Esophagus mucosa (tissue), 1 donor: ENCODE results near the gene CTTN. TPM values are rescaled to one million over a fixed set of nuclear protein-coding genes. Genes with fewer than 3 reads are reported as not detected.

Experiments used
- ATAC-seq: fragments of 200-7000 bp; cut with Tn5 transposase; one replicate; pipeline ENCODE4 v1.9.1; 2020
- total RNA-seq: library from RNA; stranded (reverse); gene quantifications from one replicate; pipeline ENCODE4 v1.2.4, GENCODE V29; 2023
- donor health status: DM: yes; HTN: yes; CAD: no.

Gene CTTN
- total RNA-seq, result 173 TPM

DNA sequence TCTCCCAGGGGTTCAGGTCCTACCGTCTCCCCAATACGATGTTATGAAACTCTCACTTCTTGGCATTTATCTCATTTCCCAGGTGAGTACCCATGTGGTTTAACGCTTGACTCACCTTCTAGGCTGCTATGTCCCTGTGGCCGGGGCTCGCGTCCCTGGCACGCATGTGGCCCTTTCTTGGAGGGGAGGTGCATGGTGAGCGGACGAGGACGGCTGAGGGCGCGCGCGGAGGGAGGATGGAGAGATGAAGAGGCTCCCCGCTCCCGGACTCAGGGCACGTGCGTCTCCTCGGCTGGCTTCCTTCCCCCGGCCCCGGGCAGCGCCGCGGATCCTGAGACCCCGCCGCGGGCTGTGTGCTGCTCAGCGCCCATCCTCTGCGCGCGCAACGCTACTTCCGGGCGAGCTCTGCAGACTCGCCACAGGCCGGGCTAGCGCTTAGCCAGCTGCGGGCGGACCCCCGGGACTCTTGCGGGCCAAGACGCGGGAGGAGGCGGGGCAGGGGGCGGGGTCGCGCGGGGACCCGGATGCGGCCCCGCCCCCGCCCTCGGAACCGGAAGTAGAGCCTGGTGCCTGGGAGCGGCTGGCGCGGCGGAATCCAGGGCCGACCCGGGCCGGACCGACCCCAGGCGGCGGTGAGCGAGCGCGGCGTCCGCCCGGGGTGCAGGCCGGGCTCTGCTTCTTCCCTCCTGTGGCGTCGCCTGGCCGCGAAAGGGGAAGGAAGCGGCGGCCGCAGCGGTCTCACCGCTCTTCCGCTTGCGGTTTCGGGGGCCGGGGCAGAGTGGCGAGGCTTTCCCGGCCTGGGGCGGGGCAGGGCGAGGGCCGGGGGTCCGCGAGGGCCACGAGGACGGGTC is at the start of gene CTTN:
Gene CTTN, plus strand, starts transcription at position 547 of the 851 bp plus-strand sequence. CDS start 8,769 bp downstream, outside the sequence.
- peak; percentile 81 for ATAC-seq

DNA sequence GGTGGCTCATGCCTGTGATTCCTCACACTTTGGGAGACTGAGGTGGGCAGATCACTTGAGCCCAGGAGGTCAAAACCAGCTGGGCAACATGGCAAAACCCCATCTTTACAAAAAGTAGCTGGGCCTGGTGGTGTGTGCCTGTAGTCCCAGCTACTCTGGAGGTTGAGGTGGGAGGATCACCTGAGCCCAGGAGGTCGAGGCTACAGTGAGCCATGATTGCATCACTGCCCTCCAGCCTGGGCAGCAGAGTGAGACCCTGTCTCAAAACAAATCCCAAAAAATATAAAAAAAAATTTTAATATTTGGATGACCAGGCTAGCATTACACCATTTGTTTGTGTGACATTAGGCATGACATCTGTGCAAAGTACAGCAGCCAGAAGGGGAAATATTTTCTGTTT is 49.7 kb upstream of the CTTN start:
- no peak for ATAC-seq

DNA sequence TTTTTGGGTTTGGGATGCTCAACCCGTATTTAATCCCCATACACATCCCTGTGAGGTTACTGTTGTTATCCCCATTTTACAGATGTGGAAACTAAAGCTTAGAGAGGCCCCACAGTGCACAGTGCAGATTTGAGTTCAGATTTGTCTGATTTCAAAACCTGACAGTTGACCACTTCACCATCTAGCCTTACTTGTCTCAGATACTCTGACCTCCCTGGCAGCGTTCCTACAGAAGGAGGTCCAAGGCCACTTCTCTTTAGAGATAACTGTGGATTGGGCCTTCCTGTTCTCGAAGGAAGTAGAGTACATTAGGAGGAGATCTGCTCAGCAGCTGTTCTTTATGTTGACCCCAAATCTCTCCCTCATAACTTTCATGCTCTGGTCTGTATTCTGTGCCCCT is 46.7 kb upstream of the CTTN start:
- ATAC-seq, result no peak

DNA sequence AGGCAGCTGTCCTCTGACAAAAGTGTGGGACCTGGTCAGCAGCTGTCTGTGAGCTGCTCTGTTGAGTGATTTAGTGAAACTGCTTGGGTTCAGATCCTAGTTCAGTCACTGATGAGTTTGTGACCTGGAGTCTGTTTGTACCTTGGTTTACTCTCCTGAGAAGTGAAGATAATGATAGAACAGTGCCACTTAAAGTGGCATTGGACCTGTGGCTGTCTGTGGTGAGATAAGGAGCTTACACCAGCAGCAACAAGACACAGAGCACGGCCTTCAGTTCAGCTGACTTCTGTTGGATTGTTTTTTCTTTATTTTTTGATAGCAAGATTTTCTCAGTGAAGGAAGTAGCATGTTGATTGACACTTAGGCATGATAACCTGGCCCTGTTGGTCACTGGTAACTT is 46.2 kb upstream of the CTTN start:
- ATAC-seq, result no peak

DNA sequence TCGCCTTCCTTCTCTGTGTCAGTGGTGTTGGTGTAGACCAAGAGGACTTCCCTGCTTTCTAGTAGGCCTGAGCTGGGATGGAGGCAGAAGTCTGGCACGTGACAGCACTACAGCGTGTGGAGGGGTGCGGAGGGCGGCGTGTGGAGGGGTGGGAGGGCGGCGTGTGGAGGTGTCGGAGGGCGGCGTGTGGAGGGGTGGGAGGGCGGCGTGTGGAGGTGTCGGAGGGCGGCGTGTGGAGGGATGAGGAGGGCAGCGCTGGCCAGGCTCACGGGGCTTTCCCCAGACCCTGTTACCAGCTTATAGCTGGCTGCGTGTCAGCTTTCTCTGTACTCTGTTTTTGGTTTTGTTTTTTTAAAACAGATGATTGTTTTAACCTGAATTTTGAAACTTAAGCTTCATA is 45.7 kb upstream of the CTTN start:
- ATAC-seq, result no peak

DNA sequence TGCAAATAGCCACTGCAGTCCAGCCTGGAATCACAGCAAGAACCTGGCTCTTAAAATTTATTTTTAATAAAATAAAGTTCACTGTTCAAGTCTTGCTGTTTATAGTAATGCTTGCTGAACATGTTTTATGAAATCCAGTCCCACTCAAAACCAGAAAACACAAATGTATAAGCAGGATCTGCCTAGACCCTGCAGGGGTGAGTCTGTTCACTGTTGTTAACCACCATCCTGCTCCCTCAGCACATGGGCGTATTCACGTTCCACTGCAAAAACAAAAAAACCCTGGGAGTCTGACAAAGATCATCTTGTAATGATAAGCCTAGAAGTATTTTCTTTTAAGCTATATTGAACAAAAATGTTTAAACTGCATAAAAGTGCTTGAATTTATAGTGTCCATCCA is 45.0 kb upstream of the CTTN start:
- no peak for ATAC-seq

DNA sequence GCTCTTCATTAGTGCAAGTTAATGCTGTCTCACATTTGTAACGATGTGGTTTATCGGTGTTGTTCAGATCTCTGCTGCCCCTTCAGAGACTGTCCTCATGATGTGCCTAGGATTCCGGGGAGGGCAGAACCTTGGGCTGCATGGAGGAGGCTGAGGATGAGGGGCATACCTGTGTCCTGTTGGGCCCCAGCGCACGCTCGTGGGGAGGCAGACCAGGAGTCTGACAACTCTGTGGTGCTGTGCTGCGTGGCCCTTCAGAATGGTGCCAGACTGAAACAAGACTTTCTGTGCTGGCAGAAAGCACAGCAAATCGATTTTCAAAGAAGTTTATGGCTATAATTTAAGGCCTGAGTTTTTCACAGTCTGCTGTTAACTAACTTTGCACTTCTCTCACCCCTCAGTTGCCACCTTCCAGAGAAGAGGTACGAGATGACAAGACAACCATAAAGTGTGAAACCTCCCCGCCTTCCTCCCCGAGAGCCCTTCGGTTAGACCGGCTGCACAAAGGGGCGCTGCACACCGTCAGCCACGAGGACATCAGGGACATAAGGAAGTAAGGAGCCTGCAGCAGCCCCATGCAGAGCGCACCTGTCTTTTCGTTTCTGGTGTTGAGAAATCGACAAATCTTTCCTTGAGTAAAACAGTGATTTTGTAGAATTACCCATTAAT is 44.3 kb upstream of the CTTN start:
- no peak for ATAC-seq

DNA sequence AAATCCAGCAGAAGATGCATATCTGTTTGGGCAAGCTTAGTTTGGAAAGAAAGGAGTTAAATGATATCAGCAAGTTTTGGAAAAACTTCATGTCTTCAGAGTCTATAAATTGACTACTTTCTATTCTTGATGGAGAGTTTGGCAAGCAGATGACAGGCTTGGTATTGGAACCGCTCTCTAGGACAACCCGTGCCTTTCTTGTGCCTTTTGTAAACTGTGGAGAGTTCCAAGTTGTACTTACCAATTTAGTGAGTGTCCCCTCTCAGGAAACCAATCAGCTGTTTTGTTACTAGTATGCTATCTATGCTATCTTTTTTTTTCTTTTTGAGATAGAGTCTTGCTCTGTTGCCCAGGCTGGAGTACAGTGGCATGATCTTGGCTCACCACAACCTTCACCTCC is 43.7 kb upstream of the CTTN start:
- no peak for ATAC-seq

DNA sequence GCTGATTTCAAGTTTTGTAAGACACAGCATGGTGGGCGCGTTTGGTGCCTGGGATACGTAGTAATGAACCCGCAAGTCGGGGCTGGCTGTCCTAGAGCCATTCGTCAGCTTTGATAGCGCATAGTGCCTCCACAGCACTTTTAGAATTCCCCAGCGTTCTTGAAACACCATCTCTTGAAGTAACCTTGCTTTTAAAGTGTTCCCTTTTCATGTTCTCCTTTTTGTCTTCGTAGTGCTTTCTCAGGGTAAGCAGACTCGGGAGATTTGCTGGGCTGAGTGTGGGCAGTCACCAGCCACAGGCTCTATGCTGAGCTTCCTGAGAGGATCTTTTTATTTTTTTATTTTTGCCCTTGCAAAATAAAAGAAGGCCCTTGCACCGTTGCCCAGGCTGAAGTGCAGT is 39.6 kb upstream of the CTTN start:
- ATAC-seq, result no peak

DNA sequence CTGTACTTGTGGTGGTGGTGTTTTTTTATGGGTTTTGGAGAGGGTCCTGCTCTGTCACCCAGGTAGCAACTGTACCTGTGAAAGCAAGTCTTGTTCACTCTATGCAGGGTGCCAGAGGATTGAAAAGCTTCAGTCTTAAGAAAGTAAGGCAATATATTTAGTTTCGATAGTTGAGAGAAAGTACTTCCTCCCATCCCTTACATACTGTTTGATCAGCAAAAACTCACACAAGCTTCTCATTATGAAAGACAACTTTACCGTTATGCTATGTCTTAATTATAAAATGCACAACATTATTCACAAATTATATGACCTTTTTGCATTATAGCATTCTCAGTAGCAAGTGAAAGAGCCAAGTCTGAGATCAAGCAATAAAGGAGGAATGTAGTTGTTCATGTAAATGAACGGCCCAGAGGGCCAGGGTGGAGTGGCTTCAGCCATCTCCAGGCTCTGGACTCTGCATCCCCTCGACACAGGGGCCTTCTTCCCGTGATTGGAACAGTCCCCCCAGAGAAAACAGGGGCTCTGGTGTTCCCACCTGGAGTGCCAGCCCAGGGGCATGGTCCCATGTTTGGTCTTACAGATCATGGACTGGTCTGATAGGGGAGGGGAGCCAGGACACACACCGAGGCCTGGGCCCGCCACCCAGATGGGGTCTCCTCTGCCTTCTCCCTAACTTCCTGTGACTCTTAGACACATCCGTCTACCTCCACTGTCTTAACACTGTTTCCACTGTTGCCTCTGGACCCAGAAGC is 38.7 kb upstream of the CTTN start:
- no peak for ATAC-seq

DNA sequence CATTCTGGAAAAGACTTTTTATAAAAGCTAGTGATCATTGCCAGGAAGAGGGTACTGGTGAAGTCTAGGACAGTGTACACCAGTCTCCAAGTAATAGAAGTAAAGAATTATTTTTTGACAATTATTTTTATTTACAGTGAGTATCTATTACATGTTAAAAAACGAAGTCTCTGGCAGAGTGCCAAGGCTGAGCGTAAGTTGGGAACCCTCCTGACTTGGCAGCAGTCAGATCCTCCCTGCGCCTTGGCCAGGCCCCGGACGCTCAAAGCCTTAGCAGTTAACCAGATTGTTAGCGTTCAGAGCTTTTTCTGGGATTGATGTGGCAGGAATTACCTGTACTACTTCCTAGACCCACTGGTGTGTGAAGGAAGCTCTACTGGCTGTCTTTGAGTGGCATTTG is 38.1 kb upstream of the CTTN start:
- no peak for ATAC-seq

DNA sequence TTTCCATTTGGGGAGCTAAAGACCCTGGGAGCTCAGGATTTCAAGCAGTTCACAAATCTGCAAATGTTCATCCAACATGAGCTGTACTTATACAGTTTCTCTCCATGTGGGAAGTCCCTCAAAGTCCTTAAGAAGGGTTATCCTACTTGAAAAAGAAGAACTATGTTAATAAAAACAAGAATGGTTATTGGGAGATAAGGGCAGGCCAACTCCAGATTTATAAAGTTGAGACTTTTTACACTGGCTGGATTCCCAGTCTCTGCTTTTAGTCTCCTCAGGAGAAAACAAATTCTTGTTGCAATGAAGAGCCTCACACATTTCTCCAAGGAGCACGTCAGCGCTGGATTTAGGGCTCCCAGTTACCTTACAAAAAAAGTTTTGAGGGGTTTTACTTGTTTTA is 34.2 kb upstream of the CTTN start:
- no peak for ATAC-seq

DNA sequence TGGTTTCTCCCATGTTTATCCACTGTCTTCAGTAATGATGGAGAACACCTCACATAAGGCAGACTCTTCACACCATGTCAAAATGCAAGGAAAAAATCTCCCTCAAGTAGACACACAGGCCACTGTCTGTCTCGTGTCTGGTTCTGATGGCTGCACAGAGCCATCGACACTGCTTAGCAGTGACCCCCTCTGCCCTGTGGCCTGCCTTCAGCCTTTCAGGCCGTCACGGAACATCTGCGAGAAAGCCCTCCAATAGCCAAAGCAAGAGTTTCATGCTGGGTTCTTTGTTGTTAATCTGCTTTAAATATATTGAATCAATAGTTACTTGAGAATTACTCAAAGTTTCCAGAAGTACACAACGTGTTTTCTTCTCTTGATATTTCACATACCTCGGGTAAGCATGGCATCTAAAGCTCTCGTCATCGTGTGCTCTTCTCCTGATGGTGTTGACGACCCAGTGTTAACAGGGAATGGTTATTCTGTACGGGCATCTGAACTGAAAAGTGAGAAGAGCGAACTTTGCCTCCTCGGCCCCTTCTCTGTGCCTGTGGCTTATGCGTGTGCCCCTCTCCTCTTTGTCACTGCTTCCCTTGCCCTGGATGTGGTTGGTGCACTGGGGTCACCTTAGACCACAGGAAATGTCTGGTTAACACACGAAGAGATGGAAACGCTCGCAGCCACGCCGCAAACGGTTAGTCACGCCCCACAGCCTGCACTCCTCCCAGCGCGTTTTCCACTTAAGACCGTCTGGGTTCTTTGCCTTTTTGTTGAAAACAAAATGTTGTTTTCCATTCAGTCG is 33.4 kb upstream of the CTTN start:
- no peak for ATAC-seq

DNA sequence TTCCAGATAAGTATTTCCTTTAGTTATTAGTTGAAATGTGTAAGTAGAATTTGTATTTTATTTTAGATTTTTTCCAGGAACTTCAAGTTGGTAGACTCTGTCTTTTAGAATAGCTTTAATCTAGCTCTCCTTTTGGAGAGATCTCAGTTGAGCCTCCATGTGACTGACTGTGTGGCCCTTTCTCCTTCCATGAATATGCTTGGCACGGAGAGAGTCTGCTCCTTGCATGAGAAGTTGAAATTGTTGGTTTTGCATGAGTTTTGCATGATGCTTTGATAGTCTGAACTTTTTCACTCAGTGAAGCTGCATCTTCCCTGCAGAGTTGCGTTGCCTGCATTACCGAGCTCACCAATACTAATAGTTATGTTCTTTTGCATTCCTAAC is 32.8 kb upstream of the CTTN start:
- no peak for ATAC-seq

DNA sequence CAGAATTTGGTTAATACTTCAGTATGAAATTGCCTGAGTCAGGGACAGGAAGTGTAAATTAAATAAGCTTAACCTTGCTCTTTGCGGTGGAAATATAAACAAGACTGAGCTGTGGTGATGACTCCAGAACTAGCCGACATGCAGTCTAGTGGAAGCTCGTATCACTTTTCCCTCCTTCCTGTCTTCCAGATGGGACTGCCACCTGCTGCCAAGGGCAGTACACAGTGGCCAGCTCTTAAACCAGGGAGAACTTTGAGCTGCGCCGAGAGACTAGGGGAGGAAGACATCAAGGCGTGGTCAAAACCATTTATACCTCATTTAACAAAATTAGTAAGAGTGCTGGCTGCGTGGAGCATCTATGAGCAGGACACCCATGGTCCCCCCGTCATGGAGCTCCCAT is 31.3 kb upstream of the CTTN start:
- ATAC-seq, result no peak

DNA sequence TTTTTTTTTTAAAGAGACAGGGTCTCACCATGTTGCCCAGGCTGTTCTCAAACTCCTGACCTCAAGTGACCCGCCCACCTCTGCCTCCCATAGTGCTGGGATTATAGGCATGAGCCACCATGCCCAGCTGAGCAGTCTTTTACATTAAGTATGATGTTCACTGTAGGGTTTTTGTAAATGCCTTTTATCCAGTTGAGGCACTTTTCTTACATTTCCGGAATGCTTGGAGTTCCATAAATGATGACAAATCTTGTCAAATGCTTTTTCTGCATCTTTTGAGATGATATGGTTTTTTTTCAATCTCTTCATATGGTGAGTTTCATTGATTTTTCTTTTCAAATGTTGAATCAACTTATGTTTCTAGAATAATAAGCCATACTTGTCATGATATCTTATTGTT is 29.4 kb upstream of the CTTN start:
- no peak for ATAC-seq

DNA sequence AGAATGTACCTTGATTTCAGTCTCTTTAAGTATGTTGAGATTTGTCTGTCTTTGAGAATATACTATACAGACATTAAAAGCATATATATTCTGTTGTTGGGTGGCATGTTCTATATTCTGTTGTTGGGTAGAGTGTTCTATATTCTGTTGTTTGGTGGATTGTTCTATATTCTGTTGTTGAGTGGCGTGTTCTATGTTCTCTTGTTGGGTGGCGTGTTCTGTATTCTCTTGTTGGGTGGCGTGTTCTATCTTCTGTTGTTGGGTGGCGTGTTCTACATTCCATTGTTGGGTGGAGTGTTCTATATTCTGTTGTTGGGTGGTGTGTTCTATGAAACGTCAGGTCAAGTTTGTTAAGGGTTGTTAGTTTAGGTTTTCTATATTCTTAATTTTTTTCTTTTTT is 27.1 kb upstream of the CTTN start:
- ATAC-seq, result peak; percentile 62

DNA sequence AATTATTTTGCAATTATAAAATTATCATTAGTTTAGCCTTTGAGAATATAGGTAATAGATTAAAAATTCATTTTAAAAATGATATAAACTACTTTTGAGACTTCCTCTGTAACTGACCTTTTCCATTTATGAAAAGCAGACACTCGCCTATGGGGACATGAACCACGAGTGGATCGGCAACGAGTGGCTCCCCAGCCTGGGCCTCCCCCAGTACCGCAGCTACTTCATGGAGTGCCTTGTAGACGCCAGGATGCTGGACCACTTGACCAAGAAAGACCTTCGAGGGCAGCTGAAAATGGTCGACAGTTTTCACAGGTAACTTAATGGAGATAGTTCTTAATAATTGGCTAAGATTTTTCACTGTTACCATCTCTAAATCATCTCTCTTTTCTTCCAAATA is 26.3 kb upstream of the CTTN start:
- ATAC-seq, result no peak

DNA sequence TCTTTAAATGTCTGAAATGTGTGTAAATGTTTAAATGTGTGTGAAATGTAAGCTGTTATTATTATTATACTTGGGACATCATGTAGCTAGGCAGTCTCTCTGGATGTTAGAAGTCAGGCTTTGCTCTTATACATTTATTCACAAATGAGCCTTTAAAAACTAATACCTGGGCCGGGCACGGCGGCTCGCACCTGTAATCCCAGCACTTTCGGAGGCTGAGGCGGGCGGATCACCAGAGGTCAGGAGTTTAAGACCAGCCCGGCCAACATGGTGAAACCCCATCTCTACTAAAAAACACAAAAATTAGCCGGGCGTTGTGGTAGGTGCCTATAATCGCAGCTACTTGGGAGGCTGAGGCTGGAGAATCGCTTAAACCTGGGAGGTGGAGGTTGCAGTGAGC is 21.7 kb upstream of the CTTN start:
- ATAC-seq, result no peak

DNA sequence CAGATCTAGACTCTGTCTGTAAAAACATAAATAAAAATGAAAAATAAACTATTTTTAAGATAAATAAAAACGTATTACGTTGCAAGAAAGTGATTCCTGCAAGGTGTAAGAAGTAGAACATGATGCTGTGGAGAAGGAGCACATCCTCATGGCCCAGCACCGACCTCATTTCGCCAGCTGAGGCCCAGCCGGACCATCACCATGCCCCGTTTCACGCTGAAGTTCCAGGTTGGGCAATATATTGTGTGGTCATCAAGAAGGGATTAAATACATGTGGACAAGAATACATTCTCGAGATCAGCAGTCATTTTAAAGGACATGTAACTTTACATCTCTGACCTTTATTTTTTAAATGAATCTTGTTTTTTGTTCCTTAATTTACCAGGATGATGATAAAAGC is 20.7 kb upstream of the CTTN start:
- no peak for ATAC-seq

DNA sequence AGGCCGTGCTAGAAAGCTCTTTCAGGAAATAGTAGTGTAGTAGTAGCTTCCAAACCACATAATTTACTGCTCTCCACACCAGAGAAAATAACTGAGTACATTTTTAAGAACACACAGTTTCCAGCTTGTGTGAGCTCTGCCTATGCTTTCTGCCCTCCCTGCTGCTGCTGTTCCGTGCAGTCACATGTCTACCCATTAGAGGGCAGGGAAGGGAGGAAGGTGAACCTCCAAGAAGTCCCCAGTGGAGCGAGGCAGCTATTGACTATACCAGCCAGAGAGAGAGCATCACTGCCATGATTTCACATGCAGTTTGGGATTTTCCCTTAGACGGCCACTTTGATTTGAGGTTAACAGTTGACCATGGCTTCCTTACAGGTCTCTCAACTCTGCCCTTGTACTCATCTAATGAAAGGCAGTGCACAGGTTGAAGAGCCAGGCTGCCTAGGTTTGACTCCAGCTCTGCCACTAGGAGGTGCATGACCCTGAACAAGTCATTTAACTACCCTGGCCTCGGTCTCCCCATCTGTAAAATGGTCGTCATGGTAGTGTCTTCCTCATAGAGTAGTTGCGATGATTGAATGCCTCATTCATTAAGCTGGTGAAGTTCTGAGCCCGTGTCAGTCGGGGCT is 19.7 kb upstream of the CTTN start:
- ATAC-seq, result no peak

DNA sequence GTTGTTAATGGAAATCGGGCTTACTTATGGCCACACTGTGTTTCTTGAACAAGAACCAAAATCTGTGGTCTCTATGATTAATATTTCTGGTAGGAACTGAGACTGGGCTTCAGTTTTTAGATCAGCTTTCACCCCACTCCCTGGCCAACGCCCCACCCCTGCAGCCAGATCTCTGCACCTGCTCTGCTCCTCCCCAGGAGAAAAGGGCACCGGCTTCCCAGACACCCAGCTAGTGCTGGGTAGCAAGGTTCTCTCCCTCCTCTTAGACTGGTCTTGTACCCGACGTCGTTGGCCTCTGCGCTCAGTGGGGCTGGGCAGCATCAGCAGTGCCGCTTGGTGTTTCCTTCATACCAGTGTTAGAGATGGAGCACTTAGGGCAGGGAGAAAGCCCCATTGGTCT is 17.0 kb upstream of the CTTN start:
- no peak for ATAC-seq
